DMS53 treated with DMSO at 0.1 percent for 48 hours (cell line): ENCODE results near the gene ZCCHC14.
"Not testable (repeated sequence)": the region's sequence is repeated elsewhere in the genome, so short reads cannot be mapped to it uniquely, and the experiment has no call there.

Source experiments
- DNase-seq: peaks from one replicate; lab custom pipeline; 2025; ENCODE audit not compliant: unreplicated experiment; lab: John Stamatoyannopoulos, UW

Gene ZCCHC14

DNA sequence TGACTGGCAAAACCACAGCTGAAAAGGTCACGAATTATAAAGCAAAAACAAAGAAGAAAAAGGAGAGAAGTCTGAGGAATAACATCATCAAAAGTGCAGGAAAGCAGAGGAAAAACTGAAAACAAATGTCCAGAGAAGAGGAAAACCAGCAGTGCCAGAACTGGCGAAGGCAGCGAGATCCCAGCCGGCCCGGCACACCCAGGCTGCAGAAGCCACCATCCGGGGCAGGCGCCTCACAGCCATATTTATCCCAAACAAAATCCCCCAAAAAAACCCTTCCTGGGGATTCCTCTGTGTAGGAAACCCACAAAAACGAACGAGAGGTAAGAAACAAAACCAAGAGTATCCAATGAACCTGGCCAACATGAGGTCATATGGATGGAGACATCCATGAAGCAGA lies 10.6 kb downstream of the ZCCHC14 start:
- no peak for DNase-seq

DNA sequence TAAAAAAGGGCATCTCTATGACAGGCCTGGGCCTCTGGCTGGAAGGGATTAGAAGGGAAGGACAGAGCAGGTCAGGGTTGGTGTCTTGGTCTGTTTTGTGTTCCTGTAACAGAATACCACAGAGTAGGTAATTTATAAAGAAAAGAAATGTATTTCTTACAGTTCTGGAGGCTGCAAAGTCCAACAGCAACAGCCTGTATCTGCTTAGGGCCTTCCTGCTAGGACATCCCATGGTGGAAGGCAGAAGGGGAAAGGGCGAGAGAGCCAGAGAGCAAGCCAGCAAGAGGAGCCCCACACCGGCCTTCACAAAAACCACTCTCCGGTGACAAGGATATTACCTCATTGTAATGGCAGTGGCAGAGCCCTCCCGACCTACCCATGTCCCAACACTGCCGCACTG lies 11.1 kb downstream of the ZCCHC14 start:
- not testable (repeated sequence) for DNase-seq

DNA sequence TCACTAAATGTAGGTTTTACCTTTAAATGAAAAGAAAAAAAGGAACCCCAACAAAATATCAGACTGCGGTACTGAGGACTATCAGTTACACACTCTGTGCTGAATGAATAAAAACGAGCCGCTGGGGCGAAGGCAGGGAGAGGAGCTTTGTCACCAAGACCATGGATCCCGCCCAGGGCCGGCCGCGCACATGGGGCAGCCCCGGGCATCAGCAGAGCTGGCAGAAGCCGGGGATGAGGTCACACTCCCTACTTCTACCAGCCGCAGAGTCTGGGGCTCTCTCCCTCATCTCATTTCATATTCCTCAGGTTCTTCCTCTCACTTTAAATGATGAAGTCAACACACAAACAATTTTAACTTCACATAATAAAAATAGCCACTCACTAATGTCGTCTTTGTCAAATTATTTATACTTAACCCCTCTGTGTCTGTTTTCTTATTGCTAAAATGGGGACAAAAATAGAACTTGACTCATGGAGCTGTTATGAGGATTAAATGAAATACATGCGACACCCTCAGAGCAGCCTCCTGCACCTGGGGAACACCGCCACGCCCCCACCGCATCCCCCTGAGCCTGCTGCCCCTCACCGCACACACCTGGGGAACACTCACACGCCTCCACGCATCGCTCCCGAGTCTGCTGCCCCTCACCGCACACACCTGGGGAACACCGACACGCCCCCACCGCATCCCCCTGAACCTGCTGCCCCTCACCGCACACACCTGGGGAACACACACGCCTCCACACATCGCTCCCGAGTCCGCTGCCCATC lies 15.4 kb downstream of the ZCCHC14 start:
- DNase-seq: not testable (repeated sequence)

DNA sequence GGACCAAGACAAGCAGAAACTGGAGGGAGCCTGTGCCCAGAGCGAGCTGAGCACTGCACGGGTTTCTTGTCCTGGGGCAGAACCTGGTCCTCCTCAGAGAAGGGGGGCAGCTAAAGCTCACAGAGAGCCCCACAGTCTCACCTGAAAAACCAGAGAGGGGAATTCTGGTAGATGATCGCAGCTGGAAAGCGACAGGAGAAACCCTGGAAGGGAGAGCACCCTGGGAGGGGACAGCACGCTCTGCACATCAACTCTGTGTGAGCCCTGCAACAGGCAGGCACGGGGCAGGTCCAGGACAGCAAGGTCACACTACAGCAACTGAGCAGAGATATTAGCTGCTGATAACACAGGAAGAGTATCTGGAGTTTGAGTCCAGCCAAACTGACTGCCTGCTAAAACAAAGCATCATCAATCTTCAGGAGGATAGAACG lies 18.2 kb downstream of the ZCCHC14 start:
- no peak for DNase-seq

DNA sequence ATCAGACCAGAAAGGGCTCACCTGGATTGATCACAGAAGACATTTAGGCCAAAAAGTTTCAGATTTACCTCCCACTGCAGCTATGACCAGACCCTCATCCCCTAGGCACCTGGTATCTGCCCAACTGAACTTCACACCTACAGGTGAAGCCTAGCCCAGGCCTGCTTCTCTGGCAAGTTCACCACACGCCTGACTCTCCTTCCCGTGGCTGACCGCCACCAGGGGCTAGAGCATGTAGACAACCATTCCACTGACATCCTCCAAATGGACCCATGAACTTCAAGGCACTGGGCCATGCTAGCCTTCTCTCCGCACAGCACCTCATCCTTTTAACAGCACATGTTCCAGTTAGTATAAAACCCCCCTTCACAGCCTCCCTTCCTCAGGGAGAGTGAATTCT lies 18.8 kb downstream of the ZCCHC14 start:
- DNase-seq: no peak

DNA sequence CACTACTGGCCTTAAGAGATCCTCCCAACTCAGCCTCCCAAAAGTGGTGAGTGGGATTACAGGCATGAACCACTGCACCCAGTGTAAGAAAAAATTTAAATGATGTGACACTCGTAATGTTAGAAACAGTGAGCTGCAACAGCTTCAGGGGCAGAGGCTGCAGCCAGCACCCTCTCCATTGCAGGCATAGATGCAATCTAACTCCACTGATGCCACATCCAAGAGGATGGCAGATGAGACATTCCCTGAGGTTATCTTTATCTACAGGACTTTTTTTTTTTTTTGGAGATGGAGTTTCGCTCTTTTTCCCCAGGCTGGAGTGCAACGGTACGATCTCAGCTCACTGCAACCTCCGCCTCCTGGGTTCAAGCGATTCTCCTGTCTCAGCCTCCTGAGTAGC lies 19.9 kb downstream of the ZCCHC14 start:
- no peak for DNase-seq

DNA sequence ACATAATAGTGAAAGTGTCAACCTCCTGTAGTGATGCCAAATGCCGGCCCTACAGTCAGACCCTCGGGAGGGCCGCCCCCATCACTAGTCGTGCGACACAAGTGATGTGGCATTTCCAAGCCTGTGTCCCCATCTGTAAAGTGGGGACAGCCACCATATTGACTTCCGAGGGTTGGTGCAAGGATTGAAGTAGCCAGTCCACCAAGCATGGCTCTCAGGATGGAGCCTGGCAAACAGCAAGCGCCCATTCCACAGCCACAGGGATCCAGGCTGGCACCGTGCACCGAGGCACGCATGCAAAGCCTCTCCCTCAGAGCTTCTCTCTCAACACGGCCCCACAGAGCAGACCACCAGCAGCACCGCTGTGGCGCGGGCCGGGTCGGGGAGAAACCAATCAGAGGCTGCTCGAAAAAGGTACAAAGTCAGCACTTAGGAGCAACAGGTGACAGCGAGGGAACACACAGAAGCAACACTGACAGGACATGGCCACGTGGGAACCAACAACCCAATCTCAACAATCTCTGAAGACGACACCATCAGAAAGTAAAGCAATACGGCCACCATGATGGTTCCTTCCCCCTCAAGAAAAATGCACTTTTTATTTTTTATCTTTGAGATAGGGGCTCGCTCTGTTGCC lies 20.6 kb downstream of the ZCCHC14 start:
- no peak for DNase-seq

DNA sequence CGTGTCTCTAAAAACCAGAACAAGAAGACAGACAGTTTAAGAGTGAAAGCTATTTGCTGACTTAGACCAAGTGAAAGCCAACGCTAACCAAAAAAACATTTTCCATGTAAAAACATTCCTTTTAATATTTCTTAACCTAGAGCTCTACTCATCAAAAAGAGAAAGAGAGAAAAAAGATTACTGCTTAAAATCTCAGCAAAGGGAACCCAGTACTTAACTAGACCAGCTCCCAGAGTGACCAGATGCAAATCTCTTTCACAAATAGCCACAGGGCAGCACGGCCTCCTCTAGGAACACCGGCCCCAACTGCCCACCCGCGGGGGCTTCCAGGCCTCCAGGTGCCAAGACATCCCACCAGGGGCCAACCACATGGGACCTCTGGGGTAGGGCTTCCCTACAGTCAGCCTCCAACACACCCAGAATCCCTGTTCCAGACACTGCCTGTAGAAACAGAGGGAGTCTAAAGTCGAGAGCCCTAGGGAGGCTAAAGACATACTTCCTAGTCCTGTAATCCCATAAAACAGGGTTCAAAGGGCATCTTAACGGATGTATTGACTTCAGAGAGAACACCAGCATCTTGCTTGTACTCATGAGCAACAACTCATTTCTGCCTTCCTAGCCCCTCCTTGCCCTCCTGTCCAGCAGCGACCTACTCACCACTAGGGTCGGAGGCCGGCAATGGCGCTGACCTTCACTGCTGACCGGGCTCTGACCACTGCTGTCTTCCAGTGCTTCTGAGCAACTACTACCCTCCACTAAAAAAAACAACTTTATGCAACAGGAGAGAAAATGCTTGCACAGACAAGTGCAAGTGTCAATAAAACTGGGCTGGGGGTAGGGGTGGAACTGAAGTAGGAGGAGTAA lies 21.3 kb downstream of the ZCCHC14 start:
- no peak for DNase-seq

DNA sequence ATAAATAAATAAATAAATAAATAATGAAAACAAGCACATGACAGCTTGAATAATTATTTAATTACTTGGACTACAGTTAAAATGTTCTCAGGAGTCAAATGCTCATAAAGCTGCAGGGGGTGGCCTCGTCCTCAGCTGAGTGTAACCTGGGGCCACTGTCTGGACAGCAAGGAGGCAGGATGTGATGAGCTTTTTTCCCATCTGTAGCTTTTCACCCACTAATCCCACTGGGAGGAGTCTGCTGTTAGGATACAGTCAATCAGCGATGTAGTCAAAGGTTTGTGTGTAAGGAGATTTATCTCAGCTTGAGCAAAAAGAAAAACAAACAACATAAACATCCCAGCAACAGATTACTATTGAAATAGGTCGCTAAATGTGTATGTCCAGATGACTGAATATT lies 22.5 kb downstream of the ZCCHC14 start:
- DNase-seq: no peak

DNA sequence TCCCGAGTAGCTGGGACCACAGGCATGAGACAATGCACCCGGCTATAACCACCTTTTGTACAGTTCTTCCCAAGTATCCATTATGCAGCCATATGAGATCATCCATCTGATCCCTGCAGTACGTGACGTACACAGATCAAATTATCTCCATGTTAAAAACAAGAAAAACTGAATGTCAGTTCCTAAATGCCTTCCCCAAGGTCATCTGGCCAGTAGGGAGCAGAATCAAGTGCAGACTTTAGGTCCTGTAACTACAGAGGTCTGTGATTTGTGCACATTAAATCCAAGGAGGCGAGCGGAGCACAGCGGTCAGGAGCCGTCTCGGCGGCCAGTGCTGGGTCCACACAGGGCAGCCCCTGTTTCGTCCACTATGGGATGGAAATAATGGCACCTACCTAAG lies 23.7 kb downstream of the ZCCHC14 start:
- DNase-seq: no peak

DNA sequence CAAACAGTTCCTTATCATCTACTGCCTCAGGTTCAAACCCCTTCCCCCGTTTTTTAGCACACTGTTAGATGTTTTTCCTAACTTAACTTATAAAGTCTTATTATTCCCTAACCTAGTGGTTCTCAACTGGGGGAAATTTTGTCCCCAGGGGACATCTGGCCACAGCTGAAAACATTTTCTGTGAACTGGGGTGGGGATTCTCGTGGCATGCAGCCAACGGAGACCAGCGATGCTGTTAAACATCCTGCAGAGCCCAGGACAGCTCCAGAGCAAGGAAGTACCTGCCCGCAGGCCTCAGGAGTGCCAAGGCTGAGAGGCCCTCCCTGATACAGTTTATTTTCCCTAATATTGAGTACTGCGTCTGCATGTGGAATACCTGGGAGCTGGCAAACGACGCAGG lies 24.3 kb downstream of the ZCCHC14 start:
- no peak for DNase-seq

DNA sequence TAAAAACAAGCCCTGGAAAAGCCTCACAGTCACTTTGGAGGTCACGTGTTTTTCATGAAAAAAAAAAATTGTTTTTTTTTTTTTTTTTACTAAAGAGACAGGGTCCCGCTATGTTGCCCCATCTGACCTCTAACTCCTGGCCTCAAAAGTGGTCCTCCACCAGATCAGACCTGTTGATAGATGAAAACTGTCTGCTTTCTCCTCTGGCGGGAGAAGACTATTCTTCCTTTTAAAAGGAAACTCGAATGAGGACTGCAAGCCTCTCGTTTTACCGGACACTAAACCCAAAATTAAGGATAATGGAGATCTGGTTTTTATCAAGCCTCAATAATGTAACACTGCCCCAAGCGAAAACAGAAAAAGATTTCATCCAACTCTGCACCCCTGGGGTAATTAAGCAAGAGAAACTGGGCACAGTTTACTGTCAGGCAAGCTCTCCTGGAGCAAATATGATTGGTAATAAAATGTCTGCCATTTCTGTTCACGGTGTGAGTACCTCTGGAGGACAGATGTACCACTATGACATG lies 25.8 kb downstream of the ZCCHC14 start:
- no peak for DNase-seq

DNA sequence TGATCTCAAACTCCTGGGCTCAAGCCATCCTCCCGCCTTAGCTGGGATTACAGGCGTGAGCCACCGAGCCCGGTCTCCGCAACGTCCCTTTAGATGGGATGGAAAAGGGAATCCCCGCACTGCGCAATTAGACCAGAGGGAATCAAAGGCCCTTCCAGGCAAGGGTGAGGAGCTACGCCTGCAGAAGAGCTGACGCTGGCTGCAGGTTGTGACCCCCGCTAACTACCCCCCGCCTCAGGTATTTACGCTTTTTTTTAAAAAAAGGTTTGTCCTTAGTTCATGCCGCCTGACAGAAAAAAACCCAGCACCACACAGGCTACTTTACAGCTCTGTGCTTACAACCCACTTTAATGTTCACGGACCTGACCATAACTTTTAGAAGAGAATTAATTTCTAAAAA lies 26.9 kb downstream of the ZCCHC14 start:
- DNase-seq: no peak

DNA sequence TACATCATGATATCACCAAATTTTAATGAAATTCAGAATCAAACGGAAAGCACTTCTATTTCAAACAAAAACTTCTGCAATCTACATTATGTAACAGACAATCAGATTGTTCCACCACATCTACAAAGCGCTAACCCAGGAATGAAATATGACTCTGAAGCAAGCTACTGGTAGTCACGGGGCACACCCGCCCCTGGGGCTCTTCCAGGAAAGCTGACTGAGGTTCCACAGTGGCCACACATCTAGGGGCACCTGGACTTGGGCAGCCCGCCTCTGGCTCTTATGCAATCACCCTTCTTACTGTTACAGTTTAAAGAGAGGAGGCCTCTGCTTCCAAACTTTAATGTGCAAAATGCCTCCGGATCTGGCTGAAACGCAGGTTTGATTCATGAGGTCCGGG lies 27.5 kb downstream of the ZCCHC14 start:
- DNase-seq: no peak

DNA sequence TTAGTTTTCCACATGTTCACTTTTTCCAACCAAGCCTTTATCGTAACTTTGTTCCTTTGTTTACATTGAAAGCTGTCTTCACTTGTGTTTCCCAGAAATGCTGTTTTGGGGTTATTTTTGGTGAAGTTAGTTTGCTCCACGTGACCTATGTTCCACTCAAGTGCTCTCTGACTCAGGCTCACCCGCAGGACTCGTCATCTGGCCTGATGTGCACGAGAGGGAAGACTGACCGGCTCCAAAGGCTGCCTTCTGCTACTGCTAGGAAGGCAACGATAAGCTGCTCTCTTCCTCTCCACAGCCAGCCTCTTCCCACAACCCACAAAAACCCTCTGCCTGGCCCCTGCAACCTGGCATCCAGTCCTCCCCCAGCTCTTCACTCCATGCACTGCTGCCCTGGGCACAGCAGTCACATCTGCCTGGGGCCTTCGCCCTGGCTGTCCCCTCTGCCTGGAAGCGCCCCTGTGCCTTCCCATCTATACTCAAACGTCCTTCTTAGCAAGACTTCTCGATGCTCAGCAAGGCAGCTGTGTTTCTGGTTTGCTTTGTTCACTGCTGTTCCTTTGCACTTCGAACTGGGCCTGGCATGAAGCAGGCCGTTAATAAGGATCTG lies 28.0 kb downstream of the ZCCHC14 start:
- no peak for DNase-seq

DNA sequence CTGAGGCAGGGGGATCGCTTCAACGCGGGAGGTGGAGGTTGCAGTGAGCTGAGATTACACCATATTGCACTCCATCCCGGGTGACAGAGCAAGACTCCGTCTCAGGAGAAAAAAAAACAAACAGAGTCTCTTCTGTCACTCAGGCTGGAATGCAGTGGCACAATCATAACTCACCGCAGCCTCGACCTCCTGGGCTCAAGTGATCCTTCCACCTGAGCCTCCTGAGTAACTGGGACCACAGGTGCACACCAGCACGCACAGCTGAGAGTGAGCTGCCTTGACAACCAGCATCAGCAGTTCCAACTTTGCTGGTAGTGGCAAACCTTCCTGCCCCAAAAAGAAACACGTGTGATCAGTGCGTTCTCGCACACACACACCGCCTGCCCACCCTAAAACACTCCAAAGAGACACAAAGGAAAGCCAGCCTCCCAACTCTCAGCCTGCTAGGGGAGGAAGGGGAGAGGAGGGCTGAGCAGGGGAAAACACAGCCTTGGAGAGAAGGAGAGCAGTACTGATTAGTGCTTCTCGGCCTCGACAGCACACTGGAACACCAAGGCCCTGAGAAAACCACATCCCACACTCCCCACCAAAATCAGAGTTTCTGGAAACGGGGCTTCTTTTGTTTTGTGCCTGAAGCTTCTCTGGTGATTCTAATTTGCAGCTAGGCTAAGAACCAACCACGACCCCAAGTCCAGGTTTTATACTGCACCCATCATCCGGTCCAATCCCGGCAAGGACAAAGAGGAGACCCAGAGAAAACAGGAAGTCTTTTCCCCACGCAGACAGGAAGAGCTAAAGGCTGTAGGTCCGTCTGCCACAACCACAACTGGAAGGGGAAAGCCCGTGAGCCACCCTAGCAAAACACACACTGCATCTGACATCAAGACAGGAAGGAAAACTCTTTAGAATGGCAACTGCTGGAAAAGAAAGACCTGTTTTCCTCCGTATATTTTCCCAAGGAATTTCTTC lies 28.8 kb downstream of the ZCCHC14 start:
- DNase-seq: no peak

DNA sequence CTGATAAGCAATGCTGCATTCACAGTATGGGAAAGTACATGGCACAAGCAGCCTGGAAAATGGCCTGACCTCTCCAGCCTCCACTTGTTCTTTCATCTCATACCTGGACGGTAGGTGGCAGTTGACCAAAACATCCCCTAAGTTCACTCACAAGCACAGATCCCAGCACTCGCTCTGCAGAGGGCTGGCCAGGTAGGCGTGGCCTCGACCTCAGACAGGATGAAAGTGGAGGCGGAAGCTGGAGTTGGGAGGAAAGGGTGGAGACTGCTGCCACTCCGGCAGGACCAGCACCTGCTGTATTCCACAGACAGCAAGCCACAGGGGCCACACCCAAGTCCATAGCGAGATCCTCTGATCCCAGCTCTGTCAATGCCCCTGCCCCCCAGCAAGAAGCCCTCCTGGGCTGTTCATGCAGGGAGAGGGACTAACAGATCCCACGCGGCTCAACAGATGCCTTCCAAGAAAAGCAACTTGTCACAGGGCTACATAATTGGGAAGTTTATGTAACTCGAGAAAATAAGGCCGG lies 31.3 kb downstream of the ZCCHC14 start:
- DNase-seq: peak; percentile 83

DNA sequence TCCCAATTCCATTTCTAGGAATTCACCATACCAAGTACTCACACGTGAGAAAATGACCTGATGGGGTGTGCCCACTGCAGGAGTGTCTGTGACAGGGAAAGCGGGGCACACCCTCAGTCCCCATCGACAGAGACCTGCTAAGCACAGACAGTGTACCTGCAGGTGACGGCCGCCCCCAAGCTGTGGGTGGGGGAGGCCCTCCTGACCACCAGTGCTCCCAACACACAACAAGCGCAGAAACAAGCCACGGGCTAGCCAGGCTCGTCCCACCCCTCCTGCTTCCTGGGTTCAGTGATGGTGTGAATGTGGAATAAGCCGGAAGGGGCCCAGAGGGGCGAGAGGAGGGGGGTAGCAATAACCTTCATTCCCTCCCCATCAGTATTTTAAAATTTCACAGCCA lies 31.9 kb downstream of the ZCCHC14 start:
- no peak for DNase-seq

DNA sequence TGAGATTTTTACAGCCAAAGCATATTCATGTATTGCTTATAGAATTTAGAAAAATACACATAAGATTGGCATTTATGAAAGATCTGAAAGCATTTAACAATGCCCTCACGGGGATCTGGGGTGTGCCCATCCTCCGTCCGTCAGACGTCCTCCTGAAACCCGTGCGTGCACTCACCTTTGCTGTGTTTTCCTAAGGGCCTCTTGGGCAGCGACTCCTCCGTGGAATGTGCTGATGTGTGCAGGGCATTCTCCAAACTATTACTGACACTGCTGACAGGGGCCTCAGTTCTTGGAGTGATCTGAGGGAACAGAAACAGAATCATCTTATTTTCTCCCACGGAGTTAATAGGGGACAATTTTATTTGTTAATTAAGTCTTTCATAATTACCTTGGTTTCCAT lies 33.0 kb downstream of the ZCCHC14 start:
- DNase-seq: no peak

DNA sequence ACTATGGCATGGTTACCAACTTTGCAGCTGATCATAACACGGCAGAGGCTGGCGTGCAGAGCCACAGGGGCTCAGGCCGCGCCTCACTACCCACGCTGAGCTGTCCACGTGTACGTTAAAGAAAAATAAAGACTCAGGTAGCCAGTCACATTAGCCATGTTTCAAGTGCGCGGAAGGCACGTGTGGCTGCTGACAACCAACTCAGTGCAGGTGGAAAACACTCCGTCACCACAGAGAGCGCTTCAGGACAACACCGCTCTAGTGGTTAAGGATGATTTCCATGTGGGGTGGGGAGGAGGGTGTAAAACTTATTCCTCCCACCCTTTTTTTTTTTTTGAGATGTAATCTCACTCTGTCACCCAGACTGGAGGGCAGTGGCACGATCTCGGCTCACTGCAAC lies 33.8 kb downstream of the ZCCHC14 start:
- DNase-seq: no peak
